ENCODE data around the gene RFX1. TPM values are rescaled to one million over a fixed set of nuclear protein-coding genes. Genes with fewer than 3 reads are reported as not detected.
"Not testable (repeated sequence)": the region's sequence is repeated elsewhere in the genome, so short reads cannot be mapped to it uniquely, and the experiment has no call there.

The RFX1 gene
- total and polyA plus RNA-seq, 2 of the 13 experiments (the other 11 are each of a cell fraction or from before 2014, with no cell fraction given): 1.1 to 1.3 TPM

GRCh38 chr19:13973479-13973878, 32.6 kb downstream of the RFX1 start:
- H2AFZ ChIP-seq (ENCODE audit: low read length); ATAC-seq; H3K4me3 ChIP-seq (replicated peaks in 1 of 3; ENCODE audit: insufficient read depth in 1 of 3, low read depth in 2 of 3, low read length in 3 of 3); FAIRE-seq; BruUV-seq (replicated peaks); DNase-seq (ENCODE audit: low spot score); H3K9ac ChIP-seq (ENCODE audit: insufficient read depth, low read depth, low read length); H4K20me1 ChIP-seq (ENCODE audit: insufficient read depth, low read length); H3K27ac ChIP-seq (ENCODE audit: extremely low read length, insufficient read depth, low read length); POLR2A ChIA-PET; CTCF ChIA-PET (ENCODE audit: low intra/inter-chr PET ratio, low total read pairs); H3K9me3 ChIP-seq (ENCODE audit: low read length); intact Hi-C loops (cut with micrococcal nuclease; ENCODE audit: unreplicated experiment); H3K4me2 ChIP-seq (ENCODE audit: low read depth, low read length); H3K4me1 ChIP-seq (ENCODE audit: insufficient read depth, low read length); H3K27me3 ChIP-seq (ENCODE audit: control insufficient read depth in 1 of 2, insufficient read depth in 2 of 2, low read length in 2 of 2); in situ Hi-C loops (cut with HindIII; ENCODE audit: extremely low pct_ligation_motif_present, low pct_unique_long_range_greater_than_20kb); H3K79me2 ChIP-seq (ENCODE audit: insufficient read depth, low read length): not testable (repeated sequence)
- 96% methylated on average over 3 of the region's 3 CpGs for WGBS (ENCODE audit: low lambda C conversion rate)
- H3K36me3 ChIP-seq (replicated peaks in 1 of 2; ENCODE audit: control insufficient read depth in 1 of 2, insufficient read depth in 2 of 2, low read length in 2 of 2): peaks cover 12 to 37% of the 10 kb centered on the region in 2 experiments; a peak in 4 of 5 replicates

GRCh38 chr19:13972368-13973155, 33.6 kb downstream of the RFX1 start:
- H3K36me3 ChIP-seq (replicated peaks in 1 of 2; ENCODE audit: control insufficient read depth in 1 of 2, insufficient read depth in 2 of 2, low read length in 2 of 2): peaks cover 12 to 44% of the 10 kb centered on the region in 2 experiments; a peak in 4 of 5 replicates
- DNase-seq (ENCODE audit: low spot score): no peak

GRCh38 chr19:13971868-13972267, 34.3 kb downstream of the RFX1 start:
- H3K9me3 ChIP-seq (ENCODE audit: low read length); DNase-seq (ENCODE audit: low spot score); H3K9ac ChIP-seq (ENCODE audit: insufficient read depth, low read depth, low read length); H3K4me3 ChIP-seq (replicated peaks in 1 of 3; ENCODE audit: insufficient read depth in 1 of 3, low read depth in 2 of 3, low read length in 3 of 3); in situ Hi-C loops (cut with HindIII; ENCODE audit: extremely low pct_ligation_motif_present, low pct_unique_long_range_greater_than_20kb); H3K27ac ChIP-seq (ENCODE audit: extremely low read length, insufficient read depth, low read length); FAIRE-seq; H3K79me2 ChIP-seq (ENCODE audit: insufficient read depth, low read length); H3K27me3 ChIP-seq (ENCODE audit: control insufficient read depth in 1 of 2, insufficient read depth in 2 of 2, low read length in 2 of 2); H3K4me1 ChIP-seq (ENCODE audit: insufficient read depth, low read length); CTCF ChIA-PET (ENCODE audit: low intra/inter-chr PET ratio, low total read pairs); intact Hi-C loops (cut with micrococcal nuclease; ENCODE audit: unreplicated experiment); H2AFZ ChIP-seq (ENCODE audit: low read length); H3K4me2 ChIP-seq (ENCODE audit: low read depth, low read length); BruUV-seq (replicated peaks); POLR2A ChIA-PET; ATAC-seq; H4K20me1 ChIP-seq (ENCODE audit: insufficient read depth, low read length): not testable (repeated sequence)
- peaks cover 14 to 48% of the 10 kb centered on the region in 2 experiments for H3K36me3 ChIP-seq (replicated peaks in 1 of 2; ENCODE audit: control insufficient read depth in 1 of 2, insufficient read depth in 2 of 2, low read length in 2 of 2)
- 92% methylated on average over 15 of the region's 15 CpGs for WGBS (ENCODE audit: low lambda C conversion rate)

More at GRCh38 chr19:13972368-13973155, 33.6 kb downstream of the RFX1 start:
- Histone ChIP-seq H3K4me3 (replicated peaks in 1 of 3; ENCODE audit: insufficient read depth in 1 of 3, low read depth in 2 of 3, low read length in 3 of 3) (no peak overlapping the region), H3K79me2 (ENCODE audit: insufficient read depth, low read length) (no peaks in the 10 kb centered on the region), H3K4me2 (ENCODE audit: low read depth, low read length) (no peak overlapping the region), H3K9ac (ENCODE audit: insufficient read depth, low read depth, low read length) (no peak overlapping the region), H2AFZ (ENCODE audit: low read length) (no peak overlapping the region), H4K20me1 (ENCODE audit: insufficient read depth, low read length) (no peaks in the 10 kb centered on the region), H3K27ac (ENCODE audit: extremely low read length, insufficient read depth, low read length) (no peak overlapping the region), H3K4me1 (ENCODE audit: insufficient read depth, low read length) (no peaks in the 10 kb centered on the region), H3K27me3 (ENCODE audit: control insufficient read depth in 1 of 2, insufficient read depth in 2 of 2, low read length in 2 of 2) (no peaks in the 10 kb centered on the region), H3K9me3 (ENCODE audit: low read length) (no peaks in the 10 kb centered on the region)
- intact Hi-C loops (cut with micrococcal nuclease; ENCODE audit: unreplicated experiment): no loop called here
- ChIA-PET POLR2A (no interaction called here), CTCF (ENCODE audit: low intra/inter-chr PET ratio, low total read pairs) (no interaction called here)
- in situ Hi-C loops (cut with HindIII; ENCODE audit: extremely low pct_ligation_motif_present, low pct_unique_long_range_greater_than_20kb): no loop called here
- ATAC-seq: no peak
- 94% methylated on average over 32 of the region's 37 CpGs for WGBS (ENCODE audit: low lambda C conversion rate)
- FAIRE-seq: no peak
- TF ChIP-seq ZNF563 (CRISPR knock-in tag; IDR thresholded peaks at IDR 0.05) (no peak), ZMYM3 (CRISPR knock-in tag; IDR thresholded peaks at IDR 0.05) (0 out of 2 replicates have a peak, but pooled peaks have one; percentile 15), TCF7 (IDR thresholded peaks at IDR 0.05; ENCODE audit: low read depth) (no peak), HNRNPK (IDR thresholded peaks at IDR 0.05; ENCODE audit: low read depth, low read length, poor library complexity, severe bottlenecking) (no peak), HDAC6 (IDR thresholded peaks at IDR 0.05; ENCODE audit: low read depth, low read length) (no peak), ZNF768 (CRISPR knock-in tag; IDR thresholded peaks at IDR 0.05) (peak; percentile 94), MAX (IDR thresholded peaks at IDR 0.05) (no peak), NR2F1 (CRISPR knock-in tag; IDR thresholded peaks at IDR 0.05) (no peak), MAFF (IDR thresholded peaks at IDR 0.05; ENCODE audit: low read depth, low read length) (no peak), RFX1 (IDR thresholded peaks at IDR 0.05) (no peak), ISL2 (CRISPR knock-in tag; IDR thresholded peaks at IDR 0.05) (no peak), THRA (CRISPR knock-in tag; IDR thresholded peaks at IDR 0.05; ENCODE audit: borderline replicate concordance) (no peak)
- TF ChIP-seq, protein P1, sequence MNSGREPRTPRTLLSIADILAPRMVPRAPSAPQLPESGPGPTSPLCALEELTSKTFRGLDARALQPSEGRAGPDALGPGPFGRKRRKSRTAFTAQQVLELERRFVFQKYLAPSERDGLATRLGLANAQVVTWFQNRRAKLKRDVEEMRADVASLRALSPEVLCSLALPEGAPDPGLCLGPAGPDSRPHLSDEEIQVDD (CRISPR knock-in tag; IDR thresholded peaks at IDR 0.05; ENCODE audit: borderline replicate concordance): no peak
- no TSS peak for BruUV-seq (replicated peaks)
